IMR-90 (cell line): ENCODE results near the gene HIVEP3. TPM values are rescaled to one million over a fixed set of nuclear protein-coding genes. Genes with fewer than 3 reads are reported as not detected.
A peak's percentile ranks its signal among the peaks of the same experiment; 100 is the strongest.

Source experiments
- ATAC-seq: fragments of 200-7000 bp; cut with Tn5 transposase; 2 replicates; pipeline ENCODE4 v1.9.1; 2020; ENCODE audit warnings: low read depth, mild to moderate bottlenecking, moderate library complexity
- BruUV-seq: library from RNA; stranded (reverse); fragments of 400-500 nt; replicated peaks from 2 replicates; lab custom pipeline; 2021; lab: Mats Ljungman, UMichigan
- CTCF ChIA-PET: fragments of 300-600 bp; formaldehyde crosslinking; extraction: SDS; loops from one replicate; lab custom pipeline; 2021; ENCODE audit warnings: antibody characterized with exemption; lab: Yijun Ruan, JAX
- POLR2A ChIA-PET: fragments of 300-600 bp; sonication (Branson Sonifier 250); formaldehyde crosslinking; loops from one replicate; lab custom pipeline; 2022; ENCODE audit warnings: antibody characterized with exemption; ENCODE audit not compliant: unreplicated experiment; lab: Charles Lee
- DNase-seq: peaks from one replicate; pipeline ENCODE4 v3.0.0; 2013
- H2AFZ ChIP-seq: replicated peaks from 2 replicates; pipeline ENCODE3; 2013; ENCODE audit warnings: low read length, mild to moderate bottlenecking; ENCODE audit not compliant: poor library complexity
- H2AK5ac ChIP-seq: 2 replicates; pipeline ENCODE4 v1.6.1; 2013; ENCODE audit warnings: low read depth, low read length, inconsistent platforms
- H2AK9ac ChIP-seq: replicated peaks from 2 replicates; pipeline ENCODE3; 2013; ENCODE audit warnings: mild to moderate bottlenecking, low read depth, low read length, moderate library complexity; ENCODE audit not compliant: poor library complexity
- H2BK120ac ChIP-seq: 2 replicates; pipeline ENCODE4 v1.6.1; 2013; ENCODE audit warnings: low read depth, low read length, inconsistent platforms
- H2BK15ac ChIP-seq: 3 replicates; pipeline ENCODE4 v1.6.1; 2013; ENCODE audit warnings: low read depth, low read length, inconsistent platforms
- H2BK20ac ChIP-seq: 2 replicates; pipeline ENCODE4 v1.6.1; 2013; ENCODE audit warnings: low read depth, mild to moderate bottlenecking, inconsistent platforms, low read length, moderate library complexity
- H2BK5ac ChIP-seq: 2 replicates; pipeline ENCODE4 v1.6.1; 2013; ENCODE audit warnings: mild to moderate bottlenecking, low read depth, low read length, inconsistent platforms; ENCODE audit not compliant: poor library complexity, severe bottlenecking
- H3K14ac ChIP-seq: replicated peaks from 2 replicates; pipeline ENCODE4 v1.6.1; 2013; ENCODE audit warnings: low read depth, low read length, inconsistent platforms
- H3K18ac ChIP-seq: 2 replicates; pipeline ENCODE4 v1.6.1; 2013; ENCODE audit warnings: low read depth, low read length, control low read depth
- H3K23ac ChIP-seq: 2 replicates; pipeline ENCODE4 v1.6.1; 2013; ENCODE audit warnings: low read depth, low read length, inconsistent platforms
- H3K27ac ChIP-seq: 2 replicates; pipeline ENCODE4 v1.5.1; 2013; ENCODE audit warnings: mild to moderate bottlenecking, control low read depth, low read length; ENCODE audit not compliant: insufficient read depth
- H3K27me3 ChIP-seq: 2 replicates; pipeline ENCODE4 v1.6.1; 2013; ENCODE audit warnings: low read length; ENCODE audit not compliant: control insufficient read depth, insufficient read depth
- H3K36me3 ChIP-seq: 2 replicates; pipeline ENCODE4 v1.6.1; 2013; ENCODE audit warnings: low read length, mixed read lengths; ENCODE audit not compliant: control insufficient read depth, insufficient read depth
- H3K4ac ChIP-seq: 2 replicates; pipeline ENCODE4 v1.6.1; 2013; ENCODE audit warnings: low read depth, low read length, inconsistent platforms
- H3K4me1 ChIP-seq: 2 replicates; pipeline ENCODE4 v1.6.1; 2013; ENCODE audit warnings: low read length, mixed read lengths; ENCODE audit not compliant: control insufficient read depth, insufficient read depth
- H3K4me2 ChIP-seq: 2 replicates; pipeline ENCODE4 v1.6.1; 2013; ENCODE audit warnings: low read depth, mild to moderate bottlenecking, control low read depth, low read length, moderate library complexity
- H3K4me3 ChIP-seq: 2 replicates; pipeline ENCODE4 v1.5.1; 2013; ENCODE audit warnings: low read depth, mild to moderate bottlenecking, control low read depth, low read length, moderate library complexity; ENCODE audit not compliant: insufficient read depth
- H3K56ac ChIP-seq: 2 replicates; pipeline ENCODE4 v1.6.1; 2013; ENCODE audit warnings: low read length, inconsistent platforms; ENCODE audit not compliant: insufficient read depth; ENCODE audit errors: extremely low read depth
- H3K79me1 ChIP-seq, 2 experiments: 2 replicates each; pipeline ENCODE4 v1.6.1; 2013; ENCODE audit warnings: low read length in 2 of 2, inconsistent platforms in 1 of 2, low read depth in 1 of 2
- H3K9ac ChIP-seq: 2 replicates; pipeline ENCODE4 v1.6.1; 2013; ENCODE audit warnings: low read depth, low read length, control low read depth
- H3K9me1 ChIP-seq: 2 replicates; pipeline ENCODE4 v1.6.1; 2013; ENCODE audit warnings: low read length, inconsistent platforms; ENCODE audit not compliant: insufficient read depth
- H3K9me3 ChIP-seq: 2 replicates; pipeline ENCODE4 v1.6.1; 2013; ENCODE audit warnings: low read length; ENCODE audit not compliant: control insufficient read depth, insufficient read depth
- H4K20me1 ChIP-seq: 2 replicates; pipeline ENCODE4 v1.6.1; 2013; ENCODE audit warnings: low read length, inconsistent platforms; ENCODE audit not compliant: insufficient read depth
- H4K5ac ChIP-seq: 2 replicates; pipeline ENCODE4 v1.6.1; 2013; ENCODE audit warnings: mild to moderate bottlenecking, low read depth, low read length, control low read depth
- H4K8ac ChIP-seq, 2 experiments: 2 replicates each; pipeline ENCODE4 v1.6.1; 2013; ENCODE audit warnings: low read depth in 2 of 2, low read length in 2 of 2, control low read depth in 1 of 2, inconsistent platforms in 1 of 2
- H4K91ac ChIP-seq: 2 replicates; pipeline ENCODE4 v1.6.1; 2013; ENCODE audit warnings: low read depth, low read length, inconsistent platforms; ENCODE audit not compliant: insufficient read depth
- BHLHE40 ChIP-seq: fragments of 150-350 bp; IDR thresholded peaks from 2 replicates; pipeline ENCODE4 v1.6.1; 2016; ENCODE audit warnings: mild to moderate bottlenecking, low read depth, low read length
- CTCF ChIP-seq: conservative IDR thresholded peaks from 2 replicates; pipeline ENCODE4 v1.5.1; 2012; ENCODE audit warnings: mild to moderate bottlenecking, low read depth, low read length, improper control_type of control experiment
- MAZ ChIP-seq: IDR thresholded peaks from 2 replicates; pipeline ENCODE4 v1.6.1; 2012; ENCODE audit warnings: low read depth, mild to moderate bottlenecking, low read length, improper control_type of control experiment, moderate library complexity, borderline replicate concordance
- MXI1 ChIP-seq: IDR thresholded peaks from 2 replicates; pipeline ENCODE4 v1.6.1; 2012; ENCODE audit warnings: low read depth, mild to moderate bottlenecking, low read length, moderate library complexity, borderline replicate concordance
- RFX5 ChIP-seq: IDR thresholded peaks from 2 replicates; pipeline ENCODE4 v1.8.0; 2012; ENCODE audit warnings: low read depth, mild to moderate bottlenecking, low read length, moderate library complexity
- SMC3 ChIP-seq: fragments of 150-350 bp; IDR thresholded peaks from 2 replicates; pipeline ENCODE4 v1.6.1; 2016; ENCODE audit warnings: low read depth, mild to moderate bottlenecking, antibody characterized with exemption, low read length, moderate library complexity
- WGBS, 2 experiments: methylation state at CpG; one replicate each; pipeline versions ENCODE4 v1.1.5 to v1.1.7; 2013; ENCODE audit warnings: missing lambda C conversion rate in 2 of 2; ENCODE audit not compliant: insufficient read length in 1 of 2; ENCODE audit errors: extremely low coverage in 2 of 2; 5-methylcytosine and 5-hydroxymethylcytosine counted together
- dilution Hi-C: fragments of 300-500 bp; cut with HindIII; formaldehyde crosslinking; loops from one replicate; pipeline ENCODE4 v1.14.3; 2018; ENCODE audit warnings: low sequenced_read_pairs; ENCODE audit not compliant: unreplicated experiment
- in situ Hi-C: fragments of 300-500 bp; cut with MboI; formaldehyde crosslinking; loops from 3 replicates; pipeline ENCODE4 v1.14.3; 2019; ENCODE audit warnings: low sequenced_read_pairs, inconsistent platforms, mixed read lengths
- intact Hi-C: fragments of 100-400 bp; cut with micrococcal nuclease; formaldehyde crosslinking; loops from 2 replicates; pipeline ENCODE4 v1.10.0; 2022
- polyA plus RNA-seq, 3 experiments: library from polyadenylated mRNA; depleted of rRNA; stranded (reverse); fragments of >200 nt; gene quantifications; 2 replicates each; pipeline ENCODE4 v1.2.3, GENCODE V29; 2012; ENCODE audit warnings: low replicate concordance in 1 of 3
- total RNA-seq: library from RNA; depleted of rRNA; stranded (reverse); fragments of >200 nt; gene quantifications from 2 replicates; pipeline ENCODE4 v1.2.3, GENCODE V29; 2012

HIVEP3 gene
- total and polyA plus RNA-seq, 2 of the 4 experiments (the other 2 are of a cell fraction), result 1.4 to 4.0 TPM

- in situ Hi-C loops, result no loop called here
- Histone ChIP-seq H3K9me3 (no peaks in the 10 kb centered on the region), H3K27me3 (no peaks in the 10 kb centered on the region), H2AK5ac (peak overlapping the region; percentile 48; the same call in 1 of the 2 replicates), H2AFZ (no peak overlapping the region), H3K4ac (no peak overlapping the region), H2BK20ac (no peak overlapping the region), H3K9me1 (peaks cover 21% of the 10 kb centered on the region), H3K4me2 (no peak overlapping the region), H4K20me1 (no peaks in the 10 kb centered on the region), H3K79me1 (peaks cover 14 to 29% of the 10 kb centered on the region in 2 experiments), H2AK9ac (peak overlapping the region; percentile 48), H4K8ac (peak overlapping the region in 1 of 2 experiments; percentile 16; a peak in 1 of 4 replicates), H2BK5ac (peak overlapping the region; percentile 17), H3K14ac (no peak overlapping the region; the same call in 1 of the 2 replicates), H3K23ac (no peak overlapping the region), H2BK15ac (0 out of 3 replicates have a peak overlapping the region, but pooled peaks have one; percentile 2), H4K5ac (peak overlapping the region; percentile 8; the same call in 1 of the 2 replicates), H2BK120ac (peak overlapping the region; percentile 16; the same call in 1 of the 2 replicates), H3K4me3 (no peak overlapping the region), H3K9ac (no peak overlapping the region), H3K56ac (no peak overlapping the region), H3K27ac (no peak overlapping the region), H4K91ac (no peak overlapping the region; the same call in 1 of the 2 replicates), H3K18ac (no peak overlapping the region), H3K4me1 (peaks cover 13% of the 10 kb centered on the region), H3K36me3 (no peaks in the 10 kb centered on the region)
- WGBS, 2 experiments, result no CpG with 5 or more reads among the region's 4 CpGs
- no peak for DNase-seq
- ATAC-seq, result no peak
- CTCF ChIA-PET, result no interaction called here
- dilution Hi-C loops, result no loop called here
- POLR2A ChIA-PET, result no interaction called here
- BruUV-seq, result no TSS peak
- no peak for TF ChIP-seq RFX5
- TF ChIP-seq MXI1, result no peak
- TF ChIP-seq SMC3, result no peak
- TF ChIP-seq MAZ, result no peak
- no peak for TF ChIP-seq BHLHE40
- TF ChIP-seq CTCF, result no peak
- intact Hi-C loops, result no loop called here
Observed at GRCh38 chr1:41638086-41639024, 280.4 kb downstream of the HIVEP3 start.
